ES-I3 (cell line): ENCODE data around the gene BBS9.
"Not testable (repeated sequence)": the region's sequence is repeated elsewhere in the genome, so short reads cannot be mapped to it uniquely, and the experiment has no call there.

Source experiments
- H3K36me3 ChIP-seq: 2 replicates; pipeline ENCODE4 v1.6.1; 2013; ENCODE audit warnings: mild to moderate bottlenecking, low read length, control low read depth, moderate library complexity; ENCODE audit not compliant: insufficient read depth
- H3K4me1 ChIP-seq: 2 replicates; pipeline ENCODE4 v1.6.1; 2013; ENCODE audit warnings: mild to moderate bottlenecking, control low read depth, low read length; ENCODE audit not compliant: insufficient read depth
- H3K9ac ChIP-seq: 2 replicates; pipeline ENCODE4 v1.6.1; 2013; ENCODE audit warnings: low read depth, mild to moderate bottlenecking, low read length, moderate library complexity
- H3K9me3 ChIP-seq: 2 replicates; pipeline ENCODE4 v1.6.1; 2013; ENCODE audit warnings: mild to moderate bottlenecking, low read length, moderate library complexity; ENCODE audit not compliant: control insufficient read depth, insufficient read depth

BBS9 gene

GRCh38 chr7:33449847-33450246 is 320.5 kb downstream of the BBS9 start:
- no peaks in the 10 kb centered on the region for H3K4me1 ChIP-seq
- H3K36me3 ChIP-seq = no peaks in the 10 kb centered on the region; the same call in 1 of the 2 replicates
- H3K9me3 ChIP-seq = no peaks in the 10 kb centered on the region

GRCh38 chr7:33452805-33453502 is 323.6 kb downstream of the BBS9 start:
- Histone ChIP-seq H3K36me3 (no peaks in the 10 kb centered on the region; the same call in 1 of the 2 replicates), H3K4me1 (no peaks in the 10 kb centered on the region; the same call in 1 of the 2 replicates), H3K9ac (no peak overlapping the region)

More at GRCh38 chr7:33449847-33450246, 320.5 kb downstream of the BBS9 start:
- H3K9ac ChIP-seq = no peak overlapping the region

GRCh38 chr7:33457039-33457438 is 327.7 kb downstream of the BBS9 start:
- Histone ChIP-seq H3K9me3 (no peaks in the 10 kb centered on the region), H3K36me3 (no peaks in the 10 kb centered on the region), H3K9ac (no peak overlapping the region), H3K4me1 (no peaks in the 10 kb centered on the region; the same call in 1 of the 2 replicates)

More at GRCh38 chr7:33452805-33453502, 323.6 kb downstream of the BBS9 start:
- H3K9me3 ChIP-seq = no peaks in the 10 kb centered on the region

GRCh38 chr7:33458581-33458980 is 329.2 kb downstream of the BBS9 start:
- Histone ChIP-seq H3K36me3 (no peaks in the 10 kb centered on the region), H3K9ac (no peak overlapping the region), H3K9me3 (no peaks in the 10 kb centered on the region), H3K4me1 (no peaks in the 10 kb centered on the region; the same call in 1 of the 2 replicates)

GRCh38 chr7:33459340-33459751 is 330.0 kb downstream of the BBS9 start:
- no peak overlapping the region for H3K9ac ChIP-seq
- H3K9me3 ChIP-seq = no peaks in the 10 kb centered on the region
- no peaks in the 10 kb centered on the region for H3K36me3 ChIP-seq
- no peaks in the 10 kb centered on the region; the same call in 1 of the 2 replicates for H3K4me1 ChIP-seq

- Histone ChIP-seq H3K9ac (no peak overlapping the region), H3K36me3 (no peaks in the 10 kb centered on the region), H3K9me3 (no peaks in the 10 kb centered on the region; the same call in 1 of the 2 replicates), H3K4me1 (no peaks in the 10 kb centered on the region)
Measured at GRCh38 chr7:33463131-33463530, 333.8 kb downstream of the BBS9 start.

- H3K9ac ChIP-seq = no peak overlapping the region
- H3K4me1 ChIP-seq = no peaks in the 10 kb centered on the region
- peaks cover 3% of the 10 kb centered on the region; the same call in 1 of the 2 replicates for H3K36me3 ChIP-seq
- no peaks in the 10 kb centered on the region; the same call in 1 of the 2 replicates for H3K9me3 ChIP-seq
Measured at GRCh38 chr7:33466203-33466602, 336.8 kb downstream of the BBS9 start.

GRCh38 chr7:33471636-33472242 is 342.4 kb downstream of the BBS9 start:
- H3K9me3 ChIP-seq = no peaks in the 10 kb centered on the region; the same call in 1 of the 2 replicates
- no peak overlapping the region for H3K9ac ChIP-seq
- peaks cover 3% of the 10 kb centered on the region; the same call in 1 of the 2 replicates for H3K36me3 ChIP-seq
- H3K4me1 ChIP-seq = no peaks in the 10 kb centered on the region

- H3K9ac ChIP-seq = no peak overlapping the region
- no peaks in the 10 kb centered on the region for H3K4me1 ChIP-seq
- H3K36me3 ChIP-seq = peaks cover 3% of the 10 kb centered on the region; the same call in 1 of the 2 replicates
- no peaks in the 10 kb centered on the region; the same call in 1 of the 2 replicates for H3K9me3 ChIP-seq
Measured at GRCh38 chr7:33472348-33473025, 343.1 kb downstream of the BBS9 start.

- no peaks in the 10 kb centered on the region for H3K4me1 ChIP-seq
- H3K9ac ChIP-seq = no peak overlapping the region
- no peaks in the 10 kb centered on the region for H3K9me3 ChIP-seq
Measured at GRCh38 chr7:33477719-33478480, 348.5 kb downstream of the BBS9 start.

GRCh38 chr7:33484476-33484875 is 355.1 kb downstream of the BBS9 start:
- H3K36me3 ChIP-seq, H3K9me3 ChIP-seq, H3K4me1 ChIP-seq, H3K9ac ChIP-seq: not testable (repeated sequence)

More at GRCh38 chr7:33477719-33478480, 348.5 kb downstream of the BBS9 start:
- no peaks in the 10 kb centered on the region for H3K36me3 ChIP-seq

GRCh38 chr7:33485747-33486493 is 356.6 kb downstream of the BBS9 start:
- Histone ChIP-seq H3K9ac (no peak overlapping the region), H3K36me3 (no peaks in the 10 kb centered on the region), H3K9me3 (no peaks in the 10 kb centered on the region), H3K4me1 (peaks cover 1% of the 10 kb centered on the region)

GRCh38 chr7:33486633-33487032 is 357.3 kb downstream of the BBS9 start:
- Histone ChIP-seq H3K9ac (no peak overlapping the region), H3K4me1 (peaks cover 7% of the 10 kb centered on the region), H3K9me3 (no peaks in the 10 kb centered on the region), H3K36me3 (no peaks in the 10 kb centered on the region)
